ENCODE measurements around the gene ATG10. TPM values are rescaled to one million over a fixed set of nuclear protein-coding genes. Genes with fewer than 3 reads are reported as not detected.
"Not testable (repeated sequence)": the region's sequence is repeated elsewhere in the genome, so short reads cannot be mapped to it uniquely, and the experiment has no call there.

The ATG10 gene
- 13.1 and 15.2 TPM in 2 replicates for total RNA-seq (2014; rRNA removed)
- 10.1 TPM for polyA plus RNA-seq (2012)

DNA sequence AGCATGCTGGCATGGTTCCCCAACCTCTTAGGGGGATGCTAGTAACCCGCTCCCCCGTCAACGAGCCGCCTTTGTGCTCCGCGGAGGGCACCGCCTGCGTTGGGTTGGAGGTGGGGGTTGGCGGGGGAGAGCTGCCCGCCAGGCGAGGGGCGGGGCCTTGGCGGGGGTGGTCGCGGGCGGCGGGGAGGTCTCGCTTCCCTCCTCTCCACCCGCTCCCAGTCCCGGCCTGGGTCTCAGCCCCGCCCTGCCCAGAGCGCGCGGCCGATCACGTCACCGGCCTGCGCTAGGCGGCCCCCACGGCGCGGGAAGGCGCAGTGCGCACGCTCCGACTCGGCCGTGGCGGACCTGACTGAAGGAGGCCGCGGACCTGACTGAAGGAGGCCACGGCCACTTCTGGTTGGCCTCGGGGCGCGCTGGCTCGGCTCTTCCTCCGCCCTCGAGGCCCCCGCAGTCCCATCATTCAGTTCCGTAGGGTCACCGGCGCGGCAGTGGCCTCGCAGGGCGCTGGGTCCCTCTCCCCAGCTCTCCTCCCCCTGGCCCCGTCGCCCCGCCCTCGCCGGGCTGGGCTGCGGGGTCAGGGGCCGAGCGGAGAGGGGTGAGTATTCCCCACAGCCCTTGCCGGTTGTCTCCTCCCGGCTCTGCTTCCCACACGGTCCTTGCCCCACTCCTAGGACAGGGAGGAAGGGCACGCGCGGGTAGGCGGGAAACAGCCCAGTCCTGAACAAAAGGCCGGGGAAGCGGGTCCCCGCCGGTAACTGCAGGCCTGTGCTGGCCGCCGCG, at the start of gene ATG10:
TSS of gene ATG10 (plus strand) at position 312 of the 780 bp plus-strand sequence. CDS start 15,548 bp downstream, outside the sequence.
- DNase-seq (ENCODE audit: low read depth): peak; percentile 93

DNA sequence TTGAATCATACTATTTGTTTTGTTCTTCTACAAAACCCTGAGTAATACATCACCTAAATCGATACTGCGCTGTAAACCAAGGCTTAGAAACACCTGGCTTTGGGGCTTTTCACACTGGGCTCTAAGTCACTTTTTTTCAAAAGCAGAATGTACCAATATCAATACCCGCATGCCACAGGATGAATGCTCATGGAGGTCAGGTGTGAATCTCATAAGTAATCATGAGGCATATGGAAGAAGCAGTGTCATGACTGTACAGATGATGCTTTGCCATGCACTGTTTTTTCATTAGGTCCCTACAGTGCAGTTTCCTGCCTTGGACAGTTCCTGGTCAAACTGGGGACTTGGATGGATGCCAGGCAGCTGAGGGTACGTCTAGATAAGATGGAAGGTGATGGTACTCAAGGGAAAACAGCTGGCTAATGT, 49.0 kb upstream of the ATG10 start:
- no peak for DNase-seq (ENCODE audit: low read depth)

DNA sequence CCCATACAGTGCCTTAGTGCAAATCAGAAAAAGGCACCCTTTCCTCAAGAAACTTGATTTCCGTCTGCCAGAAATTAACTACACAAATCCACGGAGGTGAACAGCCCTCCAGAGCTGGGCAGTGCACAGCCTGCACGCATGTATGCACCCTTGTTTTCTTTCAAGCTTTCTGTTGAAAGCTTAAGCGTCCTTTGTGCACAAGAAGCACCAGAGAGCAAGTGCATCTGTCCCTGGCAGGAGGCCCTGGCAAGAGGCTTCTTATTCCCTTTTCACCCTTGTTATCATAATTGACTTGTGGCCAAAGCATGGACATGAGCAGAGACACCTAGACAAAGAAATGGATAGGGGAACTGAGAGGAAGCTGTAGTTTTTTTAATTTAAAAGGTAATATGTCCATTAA, 47.4 kb upstream of the ATG10 start:
- DNase-seq (ENCODE audit: low read depth): no peak

DNA sequence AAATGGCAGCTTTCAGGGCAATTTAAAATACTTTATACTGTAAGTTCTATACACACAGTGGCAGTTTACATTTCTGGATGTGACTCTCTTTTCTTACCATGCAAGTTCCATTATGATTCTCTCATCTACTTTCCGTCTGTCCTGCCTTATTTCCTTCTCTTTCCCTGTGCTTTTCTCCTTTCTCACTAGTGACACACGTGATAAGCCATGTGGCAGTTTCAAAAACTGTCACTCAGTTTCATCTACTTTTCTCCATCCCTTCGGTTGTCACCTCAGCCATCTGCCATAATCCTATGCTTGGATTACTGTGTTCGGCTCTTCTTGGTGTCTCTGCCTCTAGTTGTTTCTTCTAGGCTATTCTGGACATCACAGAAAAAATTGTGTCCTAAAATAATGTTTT, 46.8 kb upstream of the ATG10 start:
- DNase-seq (ENCODE audit: low read depth): no peak

DNA sequence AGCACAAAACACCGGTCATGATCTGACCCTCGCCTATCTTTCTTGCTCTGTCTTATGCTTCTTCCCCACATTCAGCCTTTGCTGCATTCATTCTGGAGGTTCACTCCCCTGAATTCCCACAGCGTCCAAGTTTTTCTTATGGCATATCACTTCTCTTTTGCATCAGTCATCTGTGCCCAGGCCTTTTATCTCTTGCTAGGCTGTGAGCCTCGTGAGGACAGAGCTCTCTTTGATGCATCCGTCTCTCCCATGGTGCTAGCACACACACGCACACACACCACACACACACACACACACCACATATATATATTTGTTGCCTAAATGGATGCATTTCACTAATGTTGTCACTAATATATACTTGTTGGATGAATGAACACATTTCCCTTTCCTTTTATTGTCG, 45.8 kb upstream of the ATG10 start:
- DNase-seq (ENCODE audit: low read depth): no peak

DNA sequence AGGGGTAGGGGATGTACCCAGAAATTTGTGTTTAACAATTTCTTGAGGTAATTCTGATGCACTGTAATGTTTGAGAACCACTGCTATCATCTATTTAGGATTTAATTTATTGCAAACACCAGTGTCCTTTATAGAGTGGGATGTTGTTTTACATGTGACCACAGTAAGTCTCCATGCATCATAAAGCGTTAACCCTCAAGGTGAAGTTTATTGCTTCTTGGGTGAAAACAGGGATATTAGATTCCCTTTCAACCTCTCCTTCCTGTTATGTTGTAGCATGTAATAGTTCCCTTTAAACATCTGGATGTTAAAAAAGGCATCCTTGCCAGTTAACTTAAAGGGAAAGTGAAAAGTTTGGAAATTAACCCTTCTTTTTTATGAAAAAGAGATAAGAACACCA, 35.8 kb upstream of the ATG10 start:
- no peak for DNase-seq (ENCODE audit: low read depth)

DNA sequence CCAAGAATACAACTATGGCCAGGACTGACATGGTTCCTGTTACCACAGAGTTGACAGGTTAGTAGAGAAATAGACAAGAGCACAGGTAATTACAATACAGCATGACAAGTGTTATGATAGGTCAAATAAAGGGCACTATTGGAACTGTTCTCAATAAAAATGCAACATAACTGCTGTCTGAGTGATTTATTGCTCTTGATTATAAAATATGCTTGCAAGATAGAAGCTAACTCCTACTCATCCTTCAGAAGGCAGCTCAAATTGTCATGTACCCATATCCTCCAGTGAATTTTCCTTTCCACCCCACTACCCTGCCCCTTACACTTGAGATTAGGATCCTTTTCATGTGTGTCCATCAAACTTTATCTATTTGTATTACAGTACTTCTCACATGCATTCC, 35.1 kb upstream of the ATG10 start:
- DNase-seq (ENCODE audit: low read depth): no peak

DNA sequence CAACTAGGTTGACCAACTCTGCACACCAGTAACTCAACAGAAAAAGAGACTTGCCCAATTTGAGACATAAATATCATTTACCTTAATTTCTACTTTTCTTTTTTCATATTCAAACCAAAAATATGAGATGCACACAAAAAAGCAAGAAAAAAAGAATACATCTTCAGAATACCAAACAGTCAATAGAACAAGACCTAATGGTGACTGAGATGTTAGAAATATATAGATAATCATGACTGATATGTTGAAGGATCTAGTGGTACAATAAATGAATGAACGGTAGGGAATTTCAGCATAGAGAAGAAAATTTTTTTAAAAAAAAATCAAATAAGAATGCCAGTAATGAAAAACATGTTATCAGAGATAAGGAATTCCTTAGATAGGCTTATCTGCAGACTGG, 29.1 kb upstream of the ATG10 start:
- no peak for DNase-seq (ENCODE audit: low read depth)

DNA sequence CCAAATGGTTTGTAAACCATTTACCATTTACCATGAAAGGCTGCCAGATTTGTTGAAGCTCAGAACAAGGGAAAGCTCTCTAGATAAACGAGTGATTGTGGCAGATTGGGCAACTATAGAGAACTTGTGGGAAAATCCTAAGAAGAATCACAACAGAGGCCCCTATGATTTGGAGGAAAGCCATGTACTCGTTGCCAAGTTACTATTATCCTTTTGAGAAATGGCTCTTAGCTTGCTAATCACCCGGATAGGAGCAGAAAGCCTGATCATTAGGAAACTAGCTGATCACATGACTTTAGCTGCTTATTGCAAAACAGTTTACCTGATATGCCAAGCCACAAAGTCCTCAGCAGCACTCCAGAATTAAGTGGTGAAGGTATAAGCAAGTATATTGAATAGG, 23.5 kb upstream of the ATG10 start:
- no peak for DNase-seq (ENCODE audit: low read depth)

DNA sequence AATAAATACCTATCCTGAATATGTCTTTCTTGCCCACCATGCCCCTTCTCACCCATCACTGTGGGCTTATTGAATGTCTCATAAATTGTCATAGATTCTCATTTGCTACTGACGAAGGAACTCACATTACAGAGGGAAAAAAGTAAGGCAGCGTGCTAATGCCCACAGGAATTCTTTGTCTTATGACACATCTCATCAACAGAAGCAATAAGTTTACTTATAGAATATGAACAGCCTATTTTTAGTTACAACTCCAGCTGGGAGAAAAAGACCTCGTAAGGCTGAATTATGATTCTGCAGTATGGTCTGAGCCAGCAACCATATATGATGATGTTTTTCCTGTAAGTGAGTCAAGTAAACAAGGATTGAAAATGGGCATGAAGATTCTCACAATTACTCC, 22.4 kb upstream of the ATG10 start:
- no peak for DNase-seq (ENCODE audit: low read depth)

DNA sequence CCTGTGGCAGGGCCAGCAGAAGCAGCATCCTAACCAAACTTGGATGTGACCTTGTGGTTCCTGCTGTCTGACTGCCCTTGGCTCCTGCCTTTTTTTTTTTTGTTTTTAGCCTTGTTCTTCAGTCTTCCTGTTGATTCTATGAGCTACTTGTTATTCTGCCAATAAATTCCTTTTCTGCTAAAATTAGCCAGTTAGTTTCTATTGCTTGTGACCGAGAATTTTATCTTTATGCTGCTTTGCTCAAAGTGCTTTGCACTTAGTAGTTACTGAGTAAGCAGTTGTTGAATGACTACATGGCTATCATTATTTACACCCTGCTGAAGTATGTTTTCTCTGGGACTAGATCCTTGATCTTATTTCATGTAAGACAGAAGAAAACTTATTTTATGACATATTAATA, 20.8 kb upstream of the ATG10 start:
- DNase-seq (ENCODE audit: low read depth): no peak

DNA sequence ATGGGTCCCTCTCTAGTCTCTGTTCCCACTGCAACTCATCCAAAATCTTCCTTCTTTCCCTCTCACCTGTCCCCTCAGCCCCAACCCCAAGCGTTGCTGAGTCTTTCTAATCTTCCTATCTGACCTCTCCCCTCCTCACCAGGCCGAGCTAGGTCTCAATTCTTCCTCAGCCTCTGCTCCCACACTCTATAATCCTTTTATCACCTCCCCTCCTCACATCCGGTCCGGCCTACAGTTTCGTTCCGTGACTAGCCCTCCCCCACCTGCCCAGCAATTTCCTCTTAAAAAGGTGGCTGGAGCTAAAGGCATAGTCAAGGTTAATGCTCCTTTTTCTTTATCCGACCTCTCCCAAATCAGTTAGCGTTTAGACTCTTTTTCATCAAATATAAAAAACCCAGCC, 17.0 kb upstream of the ATG10 start:
- DNase-seq (ENCODE audit: low read depth): not testable (repeated sequence)

DNA sequence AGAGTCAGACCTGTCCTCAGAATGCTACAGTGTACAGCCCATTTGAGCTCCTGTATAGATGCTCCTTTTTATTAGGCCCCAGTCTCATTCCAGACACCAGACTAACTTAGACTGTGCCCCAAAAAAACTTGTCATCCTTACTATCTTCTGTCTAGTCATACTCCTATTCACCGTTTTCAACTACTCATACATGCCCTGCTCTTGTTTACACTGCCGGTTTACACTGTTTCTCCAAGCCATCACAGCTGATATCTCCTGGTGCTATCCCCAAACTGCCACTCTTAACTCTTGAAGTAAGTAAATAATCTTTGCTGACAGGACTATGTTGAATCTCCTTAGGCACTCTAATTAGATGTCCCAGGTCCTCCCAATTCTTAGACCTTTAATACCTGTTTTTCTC, 13.7 kb upstream of the ATG10 start:
- DNase-seq (ENCODE audit: low read depth): not testable (repeated sequence)

DNA sequence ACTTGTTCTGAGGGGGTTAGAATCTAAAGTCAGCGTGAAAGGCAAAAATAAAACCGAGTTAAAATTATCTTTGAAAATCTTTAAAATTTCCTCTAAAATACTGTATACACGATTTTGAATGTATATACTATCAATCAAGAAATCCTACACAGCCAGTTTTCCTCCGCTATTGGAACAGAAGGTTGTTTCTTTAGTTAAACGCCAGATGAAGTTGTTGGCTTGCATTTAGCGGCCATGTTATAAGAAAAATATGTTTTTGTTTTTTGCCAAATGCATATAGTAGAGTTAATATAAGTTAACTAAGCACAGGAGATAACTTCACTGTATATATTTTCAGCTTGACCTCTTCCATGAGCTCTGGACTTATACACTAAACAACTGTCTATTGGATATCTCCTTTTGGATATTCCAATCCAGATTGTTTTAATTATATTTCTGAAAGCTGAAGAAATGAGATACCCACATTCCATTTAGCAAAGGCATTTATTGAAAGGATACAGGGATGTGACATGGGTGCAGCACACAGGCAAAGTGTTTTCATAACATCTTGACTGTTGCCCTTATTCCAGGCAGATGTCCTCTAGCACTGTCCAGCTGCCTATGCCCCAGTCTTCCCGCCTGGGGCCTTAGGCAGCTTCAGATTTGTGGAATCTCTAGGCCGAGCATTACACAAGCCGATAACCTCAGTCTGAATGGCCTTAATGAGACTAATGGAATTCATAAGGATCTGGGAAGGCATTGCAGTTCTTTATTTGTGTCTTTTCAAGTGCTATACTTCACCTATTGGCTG, 10.0 kb upstream of the ATG10 start:
- no peak for DNase-seq (ENCODE audit: low read depth)

DNA sequence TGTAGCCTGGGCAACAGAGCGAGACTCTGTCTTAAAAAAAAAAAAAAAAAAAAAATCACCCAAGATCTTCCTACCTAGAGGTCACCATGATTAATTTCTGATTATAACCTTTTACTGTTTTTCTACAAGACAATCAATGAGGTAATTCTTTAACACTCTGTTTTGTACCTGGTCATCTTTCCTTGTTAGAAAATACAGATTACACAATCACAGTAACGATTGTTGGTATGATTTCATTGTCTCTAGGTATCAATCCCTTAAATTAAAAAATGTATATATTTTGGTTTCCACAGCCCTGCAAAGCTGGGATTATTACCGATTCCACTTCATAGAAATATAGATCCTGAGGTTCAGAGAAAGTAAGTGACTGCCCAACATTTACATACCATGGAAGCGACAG, 8.3 kb upstream of the ATG10 start:
- DNase-seq (ENCODE audit: low read depth): no peak

DNA sequence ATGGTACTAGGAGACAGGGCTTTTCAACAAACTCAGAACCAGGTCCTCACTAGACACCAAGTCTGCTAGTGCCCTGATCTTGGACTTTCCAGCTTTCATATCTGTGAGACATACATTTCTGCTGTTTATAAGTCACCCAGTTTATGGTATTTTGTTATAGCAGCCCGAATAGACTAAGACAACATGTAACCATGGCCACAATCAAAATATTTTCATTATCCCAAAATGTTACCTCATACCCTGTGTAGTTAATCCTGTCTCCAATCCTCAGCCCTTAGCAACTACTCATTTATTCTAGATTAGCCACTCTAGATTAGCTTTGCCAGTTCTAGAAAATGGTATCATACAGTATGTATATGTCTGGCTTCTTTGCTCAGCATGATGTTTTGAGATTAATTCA, 6.3 kb upstream of the ATG10 start:
- peak; percentile 29 for DNase-seq (ENCODE audit: low read depth)

DNA sequence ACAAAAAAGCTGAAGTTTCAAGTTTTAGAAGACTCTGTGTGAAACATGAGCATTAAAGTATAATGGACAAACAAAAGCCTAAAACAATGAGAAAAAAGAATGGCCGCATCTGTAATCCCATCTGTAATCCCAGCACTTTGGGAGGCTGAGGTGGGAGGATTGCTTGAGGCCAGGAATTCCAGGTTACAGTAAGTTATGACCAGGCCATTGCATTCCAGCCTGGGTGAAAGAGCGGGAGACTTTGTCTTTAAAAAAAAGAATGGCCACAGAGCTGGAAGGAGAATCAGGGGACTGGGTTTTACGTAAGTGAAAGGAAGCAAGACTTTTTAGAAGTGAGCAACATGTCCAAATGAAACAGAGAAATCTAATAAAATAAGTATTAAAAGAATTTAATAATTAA, 2.6 kb upstream of the ATG10 start:
- no peak for DNase-seq (ENCODE audit: low read depth)

DNA sequence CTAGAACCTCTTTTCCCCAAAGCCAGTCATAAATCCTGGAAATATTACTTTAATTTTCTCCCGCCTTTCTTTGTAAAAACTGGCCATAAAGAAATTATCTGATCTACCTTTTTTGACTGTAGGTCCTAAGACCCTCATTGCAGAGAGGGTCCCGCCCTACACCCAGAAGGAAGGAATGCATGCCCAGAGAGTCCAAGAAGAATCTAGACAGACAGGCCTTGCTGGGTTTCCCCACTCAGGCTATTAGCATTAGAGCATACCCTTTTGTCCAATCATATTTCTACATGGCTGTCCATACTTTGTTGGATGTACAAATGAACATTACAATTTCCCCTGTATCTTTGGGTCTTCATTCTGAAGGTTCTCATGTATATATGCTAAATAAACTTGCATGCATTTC, 1.9 kb upstream of the ATG10 start:
- DNase-seq (ENCODE audit: low read depth): no peak

DNA sequence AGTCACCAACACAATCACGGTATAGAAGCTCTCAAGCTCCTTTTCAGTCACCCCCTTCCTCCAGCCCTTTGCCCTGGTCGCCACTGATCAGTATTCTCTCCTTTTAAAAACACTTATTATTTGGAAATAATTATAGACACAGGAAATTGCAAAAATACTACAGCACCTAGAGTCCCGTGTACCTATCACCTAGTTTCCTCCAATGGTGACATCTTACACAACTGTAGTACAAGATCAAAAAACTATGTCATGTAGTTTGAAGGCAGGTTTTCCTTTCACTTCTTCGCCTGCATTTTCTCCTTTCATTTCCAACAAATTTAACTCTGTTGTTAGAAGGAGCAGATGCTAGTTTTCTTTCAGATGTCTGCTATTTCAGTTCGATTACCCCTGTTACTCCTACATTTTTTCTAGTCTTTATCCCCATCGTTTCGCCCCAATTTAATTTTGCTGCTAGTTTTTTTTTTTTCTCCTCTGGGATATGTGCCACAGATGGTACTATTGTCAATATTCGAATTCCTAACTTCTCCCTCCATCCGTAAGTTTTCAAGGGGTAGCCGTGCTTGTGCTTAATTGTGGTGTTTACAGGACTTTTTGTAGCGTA, 612 bp upstream of the ATG10 start:
- peak; percentile 24 for DNase-seq (ENCODE audit: low read depth)

DNA sequence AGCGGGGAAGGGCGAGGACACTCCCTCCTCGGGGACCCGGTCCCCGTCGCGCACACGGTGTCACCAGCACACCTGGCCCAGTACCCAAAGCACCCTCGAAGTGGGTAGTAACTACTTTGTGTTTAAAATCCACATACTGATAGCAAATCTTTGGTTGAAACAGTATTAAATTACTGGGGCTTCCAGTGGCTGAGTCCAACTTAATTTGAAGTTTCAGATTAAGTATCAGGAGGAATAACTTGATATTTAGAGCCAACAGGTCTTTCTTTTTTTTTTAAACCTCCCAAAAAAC, 615 bp downstream of the ATG10 start:
- DNase-seq (ENCODE audit: low read depth): no peak

DNA sequence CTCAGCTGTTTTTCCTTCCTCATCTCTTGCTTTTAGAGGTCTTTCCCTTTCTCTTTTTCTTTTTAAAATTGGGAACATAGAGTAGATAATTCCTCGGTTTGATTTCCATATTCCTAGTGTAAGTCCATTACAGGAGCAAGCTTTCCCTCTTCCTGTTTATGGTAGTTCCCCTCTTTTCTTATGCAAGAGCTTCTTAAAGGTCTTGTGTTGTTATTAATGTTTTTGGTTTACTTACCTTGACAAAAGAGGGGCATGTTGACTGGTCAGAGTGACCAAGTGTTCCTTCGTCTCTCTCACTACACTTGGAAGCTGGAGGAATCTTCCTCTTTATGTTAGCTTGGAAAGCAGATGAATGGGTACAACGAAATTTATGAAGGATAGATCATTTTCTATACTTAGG, 8.3 kb downstream of the ATG10 start:
- DNase-seq (ENCODE audit: low read depth): no peak

DNA sequence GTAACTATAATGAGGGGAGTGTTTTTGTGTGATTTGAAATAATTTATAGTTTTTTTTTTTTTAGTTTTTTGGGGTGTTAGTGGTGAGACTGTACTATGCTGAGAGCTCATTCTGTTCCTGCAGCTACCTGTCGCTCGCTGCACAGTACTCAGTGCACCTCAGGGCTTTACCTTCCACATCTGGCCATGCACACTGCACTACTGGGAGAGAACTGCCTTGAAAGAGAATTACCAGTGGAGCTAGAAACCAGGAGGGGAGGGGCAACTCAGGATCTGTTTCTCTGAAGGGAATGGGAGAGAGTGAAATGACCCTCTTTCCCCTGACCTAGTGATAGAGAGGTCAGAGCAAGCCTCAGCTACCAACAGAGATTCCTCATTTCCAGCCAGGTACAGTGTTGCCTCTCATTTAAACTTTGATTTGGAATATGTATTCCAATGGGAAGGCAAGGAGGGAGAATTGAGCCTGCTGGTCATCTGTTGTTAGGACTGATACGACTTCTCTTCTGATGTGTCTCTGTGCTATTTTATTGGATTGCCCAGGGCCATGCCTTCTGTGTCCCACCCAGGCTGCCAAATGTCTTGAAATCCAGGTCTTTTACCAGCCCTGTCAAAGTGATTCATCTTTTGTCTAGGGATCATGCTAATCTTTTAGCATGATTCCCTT, 8.9 kb downstream of the ATG10 start:
- no peak for DNase-seq (ENCODE audit: low read depth)

All from LHCN-M2 (cell line).